HepG2 (cell line): ENCODE data around the gene OGFR. TPM values are rescaled to one million over a fixed set of nuclear protein-coding genes. Genes with fewer than 3 reads are reported as not detected.

Experiments used
- AGO1 ChIP-seq: fragments of 200-400 bp; formaldehyde crosslinking; IDR thresholded peaks from 2 replicates; pipeline ENCODE4 v1.6.1; 2017; ENCODE audit warnings: mild to moderate bottlenecking, low read depth, low read length, moderate library complexity; ENCODE audit not compliant: poor library complexity, severe bottlenecking
- AGO2 ChIP-seq: fragments of 200-400 bp; formaldehyde crosslinking; optimal IDR thresholded peaks from 2 replicates; pipeline ENCODE3; 2017; ENCODE audit warnings: mild to moderate bottlenecking, low read depth, low read length, moderate library complexity
- CHD4 ChIP-seq: fragments of 200-600 bp; sonication (generic); IDR thresholded peaks from 2 replicates; pipeline ENCODE4 v1.7.0; 2017; ENCODE audit warnings: mild to moderate bottlenecking, low read length, borderline replicate concordance
- HNRNPH1 ChIP-seq: fragments of 200-400 bp; formaldehyde crosslinking; optimal IDR thresholded peaks from 2 replicates; pipeline ENCODE3; 2017; ENCODE audit warnings: mild to moderate bottlenecking, low read depth, low read length
- HOXA5 ChIP-seq: sonication (generic); formaldehyde crosslinking; IDR thresholded peaks from 2 replicates; pipeline ENCODE4 v1.4.0; 2020; ENCODE audit warnings: missing genetic modification reagents
- HOXA9 ChIP-seq: sonication (generic); formaldehyde crosslinking; IDR thresholded peaks from 2 replicates; pipeline ENCODE4 v1.8.1; 2022; ENCODE audit warnings: missing genetic modification reagents, mild to moderate bottlenecking, moderate library complexity, borderline replicate concordance
- KAT7 ChIP-seq: IDR thresholded peaks from 2 replicates; pipeline ENCODE4 v1.6.1; 2018; ENCODE audit warnings: borderline replicate concordance, missing compliant biosample characterization
- MTERF4 ChIP-seq: sonication (generic); formaldehyde crosslinking; IDR thresholded peaks from 2 replicates; pipeline ENCODE4 v1.8.0; 2023; ENCODE audit warnings: mild to moderate bottlenecking, missing genetic modification reagents
- NR0B2 ChIP-seq: sonication (generic); formaldehyde crosslinking; IDR thresholded peaks from 2 replicates; pipeline ENCODE4 v1.4.0; 2020; ENCODE audit warnings: mild to moderate bottlenecking, missing genetic modification reagents
- POLR2G ChIP-seq: fragments of 200-400 bp; formaldehyde crosslinking; IDR thresholded peaks from 2 replicates; pipeline ENCODE4 v1.6.1; 2018; ENCODE audit warnings: mild to moderate bottlenecking, low read depth, low read length, moderate library complexity
- RFXANK ChIP-seq: IDR thresholded peaks from 2 replicates; pipeline ENCODE4 v1.6.1; 2016
- SOX5 ChIP-seq: IDR thresholded peaks from 2 replicates; pipeline ENCODE4 v1.6.1; 2016; ENCODE audit warnings: borderline replicate concordance
- TCF7 ChIP-seq: sonication (generic); IDR thresholded peaks from 2 replicates; pipeline ENCODE4 v1.6.1; 2016; ENCODE audit warnings: antibody characterized with exemption, low read depth
- ZBTB2 ChIP-seq: sonication (generic); formaldehyde crosslinking; IDR thresholded peaks from 2 replicates; pipeline ENCODE4 v1.8.0; 2022; ENCODE audit warnings: low read depth, missing genetic modification reagents
- ZBTB34 ChIP-seq: sonication (generic); formaldehyde crosslinking; IDR thresholded peaks from 2 replicates; pipeline ENCODE4 v1.8.0; 2022; ENCODE audit warnings: mild to moderate bottlenecking, missing genetic modification reagents
- ZBTB7B ChIP-seq: sonication (generic); formaldehyde crosslinking; IDR thresholded peaks from 2 replicates; pipeline ENCODE4 v1.4.0; 2020; ENCODE audit warnings: missing genetic modification reagents
- ZFX ChIP-seq: sonication (generic); formaldehyde crosslinking; IDR thresholded peaks from 2 replicates; pipeline ENCODE4 v1.4.0; 2020; ENCODE audit warnings: mild to moderate bottlenecking, low read depth, missing genetic modification reagents, moderate library complexity
- ZHX1 ChIP-seq: sonication (generic); formaldehyde crosslinking; IDR thresholded peaks from 2 replicates; pipeline ENCODE4 v1.8.1; 2022; ENCODE audit warnings: low read depth, mild to moderate bottlenecking, missing genetic modification reagents
- ZNF3 ChIP-seq: IDR thresholded peaks from 2 replicates; pipeline ENCODE4 v1.7.0; 2017; ENCODE audit warnings: inconsistent platforms
- ZNF451 ChIP-seq: sonication (generic); formaldehyde crosslinking; IDR thresholded peaks from 2 replicates; pipeline ENCODE4 v1.5.0; 2020; ENCODE audit warnings: mild to moderate bottlenecking, missing genetic modification reagents
- ZNF639 ChIP-seq: conservative IDR thresholded peaks from 2 replicates; pipeline ENCODE4 v1.6.1; 2018; ENCODE audit warnings: missing genetic modification reagents
- ZNF660 ChIP-seq: sonication (generic); formaldehyde crosslinking; IDR thresholded peaks from 2 replicates; pipeline ENCODE4 v1.5.1; 2020; ENCODE audit warnings: mild to moderate bottlenecking, low read depth, missing genetic modification reagents, borderline replicate concordance
- polyA plus RNA-seq, 8 experiments: library from polyadenylated mRNA; depleted of rRNA in 3 of 8; stranded (reverse) in 7 of 8; unstranded in 1 of 8; fragments of >200 nt; fragmentation: Illumina TruSeq in 4 of 8; extraction: Trizol in 4 of 8; gene quantifications; 2 replicates each; pipeline versions ENCODE4 v1.2.1 to v1.2.3, GENCODE V29; 2011 to 2016; ENCODE audit warnings: low read depth in 4 of 8, missing spikeins in 1 of 8, mixed read lengths in 1 of 8; ENCODE audit not compliant: insufficient read depth in 1 of 8
- total RNA-seq, 5 experiments: library from RNA; depleted of rRNA; stranded (reverse); fragments of >200 nt; fragmentation: Illumina TruSeq; extraction: Trizol; gene quantifications; 2 replicates each; pipeline ENCODE4 v1.2.3, GENCODE V29; 2016; ENCODE audit warnings: low read depth in 1 of 5

The OGFR gene
- total and polyA plus RNA-seq, 2 of the 13 experiments (the other 11 are each of a cell fraction or from before 2014, with no cell fraction given) = 47.7 to 81.8 TPM

- TF ChIP-seq ZNF451 (CRISPR knock-in tag) (no peak), ZNF639 (CRISPR knock-in tag) (no peak), ZBTB7B (CRISPR knock-in tag) (0 out of 2 replicates have a peak, but pooled peaks have one; percentile 50), SOX5 (CRISPR knock-in tag) (no peak), CHD4 (no peak), ZBTB2 (CRISPR knock-in tag) (no peak), AGO1 (peak; percentile 62), RFXANK (CRISPR knock-in tag) (no peak), POLR2G (peak; percentile 35; the same call in 1 of the 2 replicates), HOXA9 (CRISPR knock-in tag) (no peak), ZBTB34 (CRISPR knock-in tag) (no peak), ZNF3 (CRISPR knock-in tag) (no peak), ZNF660 (CRISPR knock-in tag) (no peak), AGO2 (peak; percentile 80), ZFX (no peak), KAT7 (no peak), TCF7 (no peak), NR0B2 (CRISPR knock-in tag) (no peak), HNRNPH1 (peak; percentile 34), MTERF4 (CRISPR knock-in tag) (no peak), HOXA5 (CRISPR knock-in tag) (no peak), ZHX1 (CRISPR knock-in tag) (no peak)
Measured at GRCh38 chr20:62802026-62802712, 2.5 kb upstream of the OGFR start (continued).
